Measurements from ENCODE around the gene INO80C.
A peak's percentile ranks its signal among the peaks of the same experiment; 100 is the strongest.

The INO80C gene

GRCh38 chr18:35441857-35442595 lies 55.7 kb downstream of the INO80C start:
- DNase-seq (ENCODE audit: low read depth): no peak
- no peak overlapping the region for H3K4me3 ChIP-seq (ENCODE audit: low read depth, low read length)
- in situ Hi-C loops (cut with HindIII; ENCODE audit: low sequenced_read_pairs): no loop called here
- TF ChIP-seq CTCF (IDR thresholded peaks at IDR 0.05; ENCODE audit: low read depth, low read length, missing control alignments): peak; percentile 26

- no peak for TF ChIP-seq CTCF (IDR thresholded peaks at IDR 0.05; ENCODE audit: low read depth, low read length, missing control alignments)
- no peak overlapping the region for H3K4me3 ChIP-seq (ENCODE audit: low read depth, low read length)
- no peak for DNase-seq (ENCODE audit: low read depth)
- in situ Hi-C loops (cut with HindIII; ENCODE audit: low sequenced_read_pairs): no loop called here
These were observed 59.1 kb downstream of the INO80C start for GRCh38 chr18:35438480-35439234.

- in situ Hi-C loops (cut with HindIII; ENCODE audit: low sequenced_read_pairs): no loop called here
- no peak for DNase-seq (ENCODE audit: low read depth)
- TF ChIP-seq CTCF (IDR thresholded peaks at IDR 0.05; ENCODE audit: low read depth, low read length, missing control alignments): no peak
- H3K4me3 ChIP-seq (ENCODE audit: low read depth, low read length): no peak overlapping the region
These were observed 59.9 kb downstream of the INO80C start for GRCh38 chr18:35437836-35438235.

- no peak for TF ChIP-seq CTCF (IDR thresholded peaks at IDR 0.05; ENCODE audit: low read depth, low read length, missing control alignments)
- DNase-seq (ENCODE audit: low read depth): peak; percentile 44
- no peak overlapping the region for H3K4me3 ChIP-seq (ENCODE audit: low read depth, low read length)
- in situ Hi-C loops (cut with HindIII; ENCODE audit: low sequenced_read_pairs): no loop called here
These were observed 61.6 kb downstream of the INO80C start for GRCh38 chr18:35436076-35436649.

- TF ChIP-seq CTCF (IDR thresholded peaks at IDR 0.05; ENCODE audit: low read depth, low read length, missing control alignments): no peak
- DNase-seq (ENCODE audit: low read depth): no peak
- in situ Hi-C loops (cut with HindIII; ENCODE audit: low sequenced_read_pairs): no loop called here
- H3K4me3 ChIP-seq (ENCODE audit: low read depth, low read length): no peak overlapping the region
These were observed 62.4 kb downstream of the INO80C start for GRCh38 chr18:35435401-35435800.

GRCh38 chr18:35432565-35433001 lies 65.2 kb downstream of the INO80C start:
- peak; percentile 42 for DNase-seq (ENCODE audit: low read depth)
- in situ Hi-C loops (cut with HindIII; ENCODE audit: low sequenced_read_pairs): no loop called here
- H3K4me3 ChIP-seq (ENCODE audit: low read depth, low read length): no peak overlapping the region
- no peak for TF ChIP-seq CTCF (IDR thresholded peaks at IDR 0.05; ENCODE audit: low read depth, low read length, missing control alignments)

All from astrocyte of the cerebellum (primary cell).